NCI-H526 (cell line): ENCODE results near the gene RNF34.
A peak's percentile ranks its signal among the peaks of the same experiment; 100 is the strongest.

Source experiments
- DNase-seq, 2 experiments: peaks; one replicate each; lab custom pipeline; 2025; lab: John Stamatoyannopoulos, UW

RNF34 gene

DNA sequence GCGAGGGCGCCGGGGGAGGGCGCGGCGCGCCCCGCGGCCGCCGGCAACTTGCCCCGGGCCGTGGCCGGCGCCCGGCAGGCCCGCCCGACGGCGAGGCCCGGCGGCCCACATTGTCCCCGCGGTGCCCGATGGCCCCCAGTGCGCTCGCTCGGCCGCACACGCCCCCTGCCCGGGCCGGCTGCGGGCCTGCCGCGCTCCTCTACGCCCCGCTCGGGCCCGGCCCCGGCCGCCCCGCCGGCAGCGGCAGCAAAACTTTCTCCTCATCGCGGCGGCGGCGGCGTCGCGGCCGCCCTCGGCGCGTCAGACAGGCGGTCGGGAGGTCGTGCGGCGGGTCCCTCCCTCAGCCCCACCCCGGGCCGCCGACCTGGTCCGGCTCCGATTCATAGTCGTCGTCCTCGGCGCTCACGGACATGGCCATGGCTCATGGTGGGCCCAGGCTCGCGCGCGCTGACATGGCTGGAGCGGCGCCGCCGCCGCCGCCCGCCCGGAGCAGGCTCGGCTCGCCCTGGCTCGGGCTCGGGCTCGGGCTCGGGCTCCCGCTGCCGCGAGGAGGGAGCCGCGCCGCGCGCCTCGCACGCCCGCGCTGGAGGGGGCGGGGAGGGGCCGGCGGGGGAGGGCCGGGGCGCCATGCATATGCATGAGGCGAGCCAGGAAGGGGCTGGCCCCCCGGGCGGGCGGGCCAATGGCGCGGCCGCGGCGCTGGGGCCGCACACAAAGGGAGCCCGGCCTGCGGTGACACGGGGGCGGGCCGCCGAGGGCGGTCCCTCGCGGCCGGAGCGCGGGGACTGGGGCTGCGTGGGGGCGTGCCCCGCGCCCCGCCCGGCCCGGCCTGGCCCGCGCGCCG lies 67.1 kb downstream of the RNF34 start:
- DNase-seq, result peak; percentile 45 to 95

- peak; percentile 45 to 81 for DNase-seq
These were observed 68.0 kb downstream of the RNF34 start for GRCh38 chr12:121467638-121468498.

DNA sequence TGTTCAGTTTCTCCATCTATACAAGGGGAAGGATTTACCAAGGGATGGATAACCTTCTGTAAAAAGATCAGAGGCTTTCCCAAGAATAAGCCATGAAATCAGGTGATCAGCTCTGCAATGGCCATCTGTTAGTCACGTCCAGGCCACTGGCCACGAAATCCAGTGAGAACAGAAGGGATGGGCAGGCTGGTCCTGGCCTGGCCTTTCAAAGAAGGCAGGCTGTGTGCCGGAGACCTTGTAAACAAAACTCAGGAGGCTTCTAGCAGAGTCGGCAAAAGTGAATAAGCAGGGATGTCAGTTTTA lies 68.5 kb downstream of the RNF34 start:
- no peak for DNase-seq

GRCh38 chr12:121470751-121471150 lies 70.8 kb downstream of the RNF34 start:
- DNase-seq, result no peak

GRCh38 chr12:121472150-121472905 lies 72.4 kb downstream of the RNF34 start:
- DNase-seq, result no peak
